OCI-LY3 (cell line): ENCODE data around the gene AHDC1.

Source experiments
- H2AFZ ChIP-seq: fragments of 200-600, 300-600 bp; shearing (Covaris generic); 2 replicates; pipeline ENCODE4 v1.6.0; 2014; ENCODE audit warnings: antibody characterized with exemption, low read depth, low read length
- H3K27ac ChIP-seq: fragments of 200-600, 300-600 bp; sonication (generic); 2 replicates; pipeline ENCODE4 v1.5.1; 2014; ENCODE audit warnings: mild to moderate bottlenecking, low read length, moderate library complexity, mixed read lengths
- H3K27me3 ChIP-seq: fragments of 200-600, 300-600 bp; sonication (generic); 2 replicates; pipeline ENCODE4 v1.6.1; 2014; ENCODE audit warnings: low read depth, low read length, mixed read lengths
- H3K36me3 ChIP-seq: fragments of 200-600, 300-600 bp; sonication (generic); replicated peaks from 2 replicates; pipeline ENCODE3; 2014; ENCODE audit warnings: low read depth, low read length, mixed read lengths
- H3K4me1 ChIP-seq: fragments of 300-600, 200-600 bp; sonication (generic); 2 replicates; pipeline ENCODE4 v1.6.1; 2014; ENCODE audit warnings: low read length, mixed read lengths
- H3K4me2 ChIP-seq: fragments of 200-600, 300-600 bp; sonication (generic); 2 replicates; pipeline ENCODE4 v1.6.1; 2014; ENCODE audit warnings: low read length, mixed read lengths
- H3K4me3 ChIP-seq: fragments of 300-600, 200-600 bp; sonication (generic); 2 replicates; pipeline ENCODE4 v1.5.1; 2014; ENCODE audit warnings: antibody characterized with exemption, mild to moderate bottlenecking, low read length, moderate library complexity
- H3K79me2 ChIP-seq: fragments of 300-600, 200-600 bp; shearing (Covaris generic); 2 replicates; pipeline ENCODE4 v1.6.1; 2014; ENCODE audit warnings: mild to moderate bottlenecking, low read length, mixed read lengths
- H3K9ac ChIP-seq: fragments of 300-600, 200-600 bp; shearing (Covaris generic); 2 replicates; pipeline ENCODE4 v1.6.0; 2014; ENCODE audit warnings: mild to moderate bottlenecking, low read length, moderate library complexity
- H3K9me3 ChIP-seq: fragments of 200-600, 300-600 bp; shearing (Covaris generic); 2 replicates; pipeline ENCODE4 v1.6.1; 2014; ENCODE audit warnings: low read length, mixed read lengths; ENCODE audit not compliant: insufficient read depth
- H4K20me1 ChIP-seq: fragments of 200-600, 300-600 bp; sonication (generic); 2 replicates; pipeline ENCODE4 v1.6.1; 2016; ENCODE audit warnings: low read length, mixed read lengths; ENCODE audit not compliant: insufficient read depth
- EZH2phosphoT487 ChIP-seq: fragments of 200-600 bp; shearing (Covaris generic); IDR thresholded peaks from 2 replicates; pipeline ENCODE4 v1.6.1; 2018; ENCODE audit warnings: antibody characterized with exemption, mixed run types, low read depth
- TF ChIP-seq, protein P1 (sequence below): fragments of 200-600, 300-600 bp; sonication (generic); IDR thresholded peaks from 2 replicates; pipeline ENCODE4 v1.5.1; 2014; ENCODE audit warnings: antibody characterized with exemption, low read length, low read depth

AHDC1 gene

DNA sequence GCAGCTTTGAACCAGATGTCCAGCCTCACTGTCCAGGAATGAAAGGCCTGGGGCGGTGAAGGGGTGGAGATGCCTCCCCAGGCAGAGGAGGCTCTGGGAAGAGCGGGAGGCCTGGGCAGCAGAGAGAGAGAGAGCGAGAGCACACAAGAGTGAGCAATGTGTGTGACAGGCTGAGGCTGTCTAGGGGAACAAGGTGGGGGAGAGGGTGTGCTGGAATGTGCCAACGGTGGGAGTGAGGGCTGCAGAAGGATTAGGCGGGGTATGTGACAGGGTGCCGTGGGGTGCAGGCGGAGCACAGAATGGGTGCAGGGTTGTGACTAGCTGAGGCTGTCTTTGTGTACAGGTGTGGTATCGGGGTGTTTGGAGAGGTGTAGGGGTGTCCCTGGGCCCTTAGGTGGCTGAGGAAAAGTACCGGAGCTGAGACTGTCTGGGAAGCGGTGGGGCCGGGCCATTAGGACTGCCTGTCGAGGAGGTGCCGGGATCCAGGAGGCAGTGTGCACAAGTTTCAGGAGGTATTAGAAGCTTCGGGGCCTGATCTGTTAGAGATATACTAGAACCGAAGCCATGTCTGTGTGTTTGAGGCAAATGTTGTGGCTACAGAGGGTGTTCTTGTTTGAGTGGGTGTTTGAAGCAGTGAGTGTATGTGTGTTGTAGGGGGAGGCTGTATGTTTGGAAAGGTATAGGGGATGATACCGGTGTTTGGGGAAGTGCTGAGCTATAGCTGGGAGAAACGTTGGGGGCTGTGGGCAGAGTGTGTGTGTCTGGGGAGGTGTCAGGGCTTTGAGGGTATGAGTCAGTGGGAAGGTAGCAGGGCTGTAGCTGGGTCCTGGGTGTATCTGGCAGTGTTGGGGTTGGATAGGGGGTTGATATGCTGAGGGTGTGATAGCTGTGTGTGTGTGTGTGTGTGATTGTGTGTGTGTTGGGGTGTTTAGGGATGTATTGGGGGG is 9.1 kb downstream of the AHDC1 start:
- no peak overlapping the region for H2AFZ ChIP-seq
- no peaks in the 10 kb centered on the region for H3K9me3 ChIP-seq
- TF ChIP-seq, protein P1, sequence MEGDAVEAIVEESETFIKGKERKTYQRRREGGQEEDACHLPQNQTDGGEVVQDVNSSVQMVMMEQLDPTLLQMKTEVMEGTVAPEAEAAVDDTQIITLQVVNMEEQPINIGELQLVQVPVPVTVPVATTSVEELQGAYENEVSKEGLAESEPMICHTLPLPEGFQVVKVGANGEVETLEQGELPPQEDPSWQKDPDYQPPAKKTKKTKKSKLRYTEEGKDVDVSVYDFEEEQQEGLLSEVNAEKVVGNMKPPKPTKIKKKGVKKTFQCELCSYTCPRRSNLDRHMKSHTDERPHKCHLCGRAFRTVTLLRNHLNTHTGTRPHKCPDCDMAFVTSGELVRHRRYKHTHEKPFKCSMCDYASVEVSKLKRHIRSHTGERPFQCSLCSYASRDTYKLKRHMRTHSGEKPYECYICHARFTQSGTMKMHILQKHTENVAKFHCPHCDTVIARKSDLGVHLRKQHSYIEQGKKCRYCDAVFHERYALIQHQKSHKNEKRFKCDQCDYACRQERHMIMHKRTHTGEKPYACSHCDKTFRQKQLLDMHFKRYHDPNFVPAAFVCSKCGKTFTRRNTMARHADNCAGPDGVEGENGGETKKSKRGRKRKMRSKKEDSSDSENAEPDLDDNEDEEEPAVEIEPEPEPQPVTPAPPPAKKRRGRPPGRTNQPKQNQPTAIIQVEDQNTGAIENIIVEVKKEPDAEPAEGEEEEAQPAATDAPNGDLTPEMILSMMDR: no peak
- no peak for TF ChIP-seq EZH2phosphoT487
- H3K4me3 ChIP-seq: no peak overlapping the region
- no peak overlapping the region for H3K9ac ChIP-seq
- no peaks in the 10 kb centered on the region for H3K27me3 ChIP-seq
- no peaks in the 10 kb centered on the region for H4K20me1 ChIP-seq
- no peak overlapping the region for H3K4me2 ChIP-seq
- H3K79me2 ChIP-seq: no peaks in the 10 kb centered on the region
- no peaks in the 10 kb centered on the region for H3K36me3 ChIP-seq
- peaks cover 9% of the 10 kb centered on the region for H3K4me1 ChIP-seq
- H3K27ac ChIP-seq: no peak overlapping the region

DNA sequence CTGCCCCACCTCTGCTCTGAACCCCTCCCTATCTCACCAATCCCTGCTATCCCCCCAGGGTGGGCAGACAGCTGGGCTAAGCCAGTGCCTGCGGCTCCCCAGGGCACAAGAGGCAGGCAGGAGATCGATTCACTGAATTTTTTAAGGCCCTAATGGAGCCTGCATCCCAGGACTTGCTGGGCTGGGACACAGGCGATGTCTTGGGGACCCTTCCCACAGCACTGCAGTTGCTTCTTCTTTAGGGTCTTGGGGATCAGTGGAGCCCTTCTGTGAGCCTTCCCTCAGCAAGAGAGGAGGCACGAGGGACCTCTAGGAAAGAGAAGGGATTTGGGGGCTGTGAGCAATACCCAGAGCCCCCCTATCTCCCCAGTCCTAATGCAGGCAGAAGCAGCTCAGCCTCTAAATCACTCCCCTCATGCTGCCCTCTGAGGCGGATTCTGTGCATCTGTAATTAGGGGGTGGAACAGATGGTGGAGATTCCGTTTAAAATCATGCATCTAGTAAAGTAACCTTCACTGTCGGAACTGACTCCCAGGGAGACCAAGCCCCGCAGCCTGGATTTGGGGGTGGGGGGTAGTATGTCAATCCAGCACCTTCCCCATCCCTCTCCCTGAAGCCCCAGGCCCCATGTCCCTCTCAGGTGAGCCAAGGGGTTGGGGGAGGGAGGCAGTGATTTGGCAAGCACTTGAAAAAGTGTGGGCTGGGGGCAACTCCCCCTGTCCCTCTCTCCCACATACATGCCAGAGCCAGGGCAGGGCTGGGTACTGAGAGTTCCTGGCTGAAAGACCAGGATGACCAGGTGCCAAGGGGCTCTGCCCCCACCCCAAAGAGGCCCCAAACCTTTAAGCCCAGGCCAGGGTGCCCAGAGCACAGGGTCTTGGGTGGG is 10.0 kb downstream of the AHDC1 start:
- H2AFZ ChIP-seq: no peak overlapping the region
- H3K27me3 ChIP-seq: no peaks in the 10 kb centered on the region
- H3K79me2 ChIP-seq: no peaks in the 10 kb centered on the region
- no peak overlapping the region for H3K4me2 ChIP-seq
- H3K4me1 ChIP-seq: peaks cover 9% of the 10 kb centered on the region
- TF ChIP-seq EZH2phosphoT487: no peak
- TF ChIP-seq, protein P1: no peak
- H3K4me3 ChIP-seq: no peak overlapping the region
- no peaks in the 10 kb centered on the region for H4K20me1 ChIP-seq
- H3K36me3 ChIP-seq: no peaks in the 10 kb centered on the region
- H3K9ac ChIP-seq: no peak overlapping the region
- H3K9me3 ChIP-seq: no peaks in the 10 kb centered on the region
- H3K27ac ChIP-seq: no peak overlapping the region

DNA sequence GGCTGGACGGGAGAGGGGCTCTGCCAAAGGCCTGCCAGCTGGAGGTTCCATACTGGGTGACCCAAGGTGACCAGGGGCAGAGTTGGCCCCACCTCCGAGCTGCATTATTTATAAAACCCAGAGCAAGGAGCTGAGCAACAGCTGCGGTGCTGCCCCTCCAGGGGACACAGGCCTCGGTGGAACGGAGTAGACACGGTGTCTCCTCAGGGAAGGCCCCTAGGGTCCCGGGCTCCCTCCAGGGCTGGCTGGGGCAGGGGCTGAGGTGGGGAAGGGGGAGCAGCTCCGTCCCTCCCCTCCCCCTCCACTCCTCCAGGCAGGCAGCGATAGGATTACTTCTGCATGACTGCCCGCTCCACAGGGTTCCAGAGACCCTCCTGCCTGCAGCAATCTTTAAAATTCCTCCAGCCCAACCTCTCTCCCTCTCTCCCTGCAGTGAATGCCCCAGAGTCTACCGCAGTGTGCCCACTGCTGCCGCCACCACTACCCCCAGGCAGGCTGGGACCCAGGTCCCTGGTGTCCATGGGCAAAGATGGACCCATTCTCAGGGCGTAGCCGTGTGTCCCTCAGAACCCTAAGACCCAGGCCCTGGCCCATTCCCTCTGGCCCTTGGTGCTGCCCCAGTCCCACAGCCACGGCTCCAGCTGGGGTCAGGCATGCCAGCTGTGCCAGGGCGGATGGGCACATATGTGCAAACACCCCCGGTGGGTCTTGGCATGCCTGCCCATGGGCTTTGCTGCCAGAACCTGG is 10.8 kb downstream of the AHDC1 start:
- Histone ChIP-seq H3K27ac (no peak overlapping the region), H3K4me1 (peaks cover 9% of the 10 kb centered on the region), H2AFZ (no peak overlapping the region), H4K20me1 (no peaks in the 10 kb centered on the region), H3K27me3 (no peaks in the 10 kb centered on the region), H3K36me3 (no peaks in the 10 kb centered on the region), H3K4me3 (no peak overlapping the region), H3K4me2 (no peak overlapping the region), H3K79me2 (no peaks in the 10 kb centered on the region), H3K9ac (no peak overlapping the region), H3K9me3 (no peaks in the 10 kb centered on the region)
- TF ChIP-seq EZH2phosphoT487: no peak
- TF ChIP-seq, protein P1: no peak
